HepG2 (cell line): Measurements from ENCODE around the gene LRP1B. TPM values are rescaled to one million over a fixed set of nuclear protein-coding genes. Genes with fewer than 3 reads are reported as not detected.

Source experiments
- ATAC-seq: fragments of 200-7000 bp; cut with Tn5 transposase; 3 replicates; pipeline ENCODE4 v1.9.1; 2020; ENCODE audit warnings: mild to moderate bottlenecking, moderate library complexity
- BruUV-seq: library from RNA; stranded (reverse); fragments of 400-500 nt; replicated peaks from 2 replicates; lab custom pipeline; 2021; lab: Mats Ljungman, UMichigan
- CTCF ChIA-PET: fragments of 300-600 bp; formaldehyde crosslinking; extraction: SDS; loops from one replicate; lab custom pipeline; 2021; ENCODE audit warnings: low total read pairs, inconsistent platforms, low intra/inter-chr PET ratio; lab: Yijun Ruan, JAX
- POLR2A ChIA-PET: fragments of 350-600 bp; sonication (Branson Sonifier 250); formaldehyde crosslinking; loops from one replicate; lab custom pipeline; 2020; ENCODE audit warnings: antibody characterized with exemption, inconsistent platforms; lab: Yijun Ruan, JAX
- DNase-seq: peaks from one replicate; pipeline ENCODE4 v3.0.0-alpha.2; 2015; ENCODE audit warnings: low spot score
- FAIRE-seq: peaks from 3 replicates; lab custom pipeline; 2011; peaks lifted over from hg19 to GRCh38; lab: Jason Lieb, UNC
- H2AFZ ChIP-seq: one replicate; pipeline ENCODE4 v1.6.1; 2011; ENCODE audit warnings: low read length, inconsistent platforms
- H3K27ac ChIP-seq: fragments of 300-600 bp; 3 replicates; pipeline ENCODE4 v1.8.0; 2011; ENCODE audit warnings: mixed run types, mild to moderate bottlenecking, mixed read lengths, low read length, inconsistent platforms; ENCODE audit not compliant: insufficient read depth; ENCODE audit errors: extremely low read length
- H3K27me3 ChIP-seq, 2 experiments: fragments of 200-600 bp in 1 of 2; 2 replicates in 1 of 2; 3 replicates in 1 of 2; pipeline versions ENCODE4 v1.6.0 to v1.8.0; 2011; ENCODE audit warnings: low read length in 2 of 2, mild to moderate bottlenecking in 2 of 2, moderate library complexity in 2 of 2, inconsistent platforms in 1 of 2; ENCODE audit not compliant: insufficient read depth in 2 of 2, control insufficient read depth in 1 of 2
- H3K36me3 ChIP-seq, 2 experiments: fragments of 200-600 bp in 1 of 2; replicated peaks in 1 of 2; 2 replicates in 1 of 2; 3 replicates in 1 of 2; pipeline versions ENCODE4 v1.5.1 to v1.8.0; 2011; ENCODE audit warnings: low read length in 2 of 2, inconsistent platforms in 1 of 2; ENCODE audit not compliant: insufficient read depth in 2 of 2, control insufficient read depth in 1 of 2
- H3K4me1 ChIP-seq: 2 replicates; pipeline ENCODE4 v1.5.1; 2012; ENCODE audit warnings: low read length, inconsistent platforms; ENCODE audit not compliant: insufficient read depth
- H3K4me2 ChIP-seq: 2 replicates; pipeline ENCODE4 v1.6.0; 2011; ENCODE audit warnings: low read depth, low read length, inconsistent platforms
- H3K4me3 ChIP-seq, 3 experiments: fragments of 200-600 bp in 1 of 3; sonication (generic), shearing (Covaris generic) in 1 of 3; replicated peaks in 1 of 3; 2 replicates each; pipeline ENCODE4 v1.5.1; 2011 to 2016; ENCODE audit warnings: low read length in 3 of 3, inconsistent platforms in 2 of 3, low read depth in 2 of 3, mild to moderate bottlenecking in 2 of 3, control low read depth in 1 of 3, mixed read lengths in 1 of 3; ENCODE audit not compliant: insufficient read depth in 1 of 3
- H3K79me2 ChIP-seq: one replicate; pipeline ENCODE4 v1.6.1; 2011; ENCODE audit warnings: low read length, inconsistent platforms; ENCODE audit not compliant: insufficient read depth
- H3K9ac ChIP-seq: 2 replicates; pipeline ENCODE4 v1.6.0; 2011; ENCODE audit warnings: mild to moderate bottlenecking, low read depth, low read length, inconsistent platforms; ENCODE audit not compliant: insufficient read depth
- H3K9me3 ChIP-seq: 2 replicates; pipeline ENCODE4 v1.5.1; 2012; ENCODE audit warnings: mild to moderate bottlenecking, low read length
- H4K20me1 ChIP-seq: 2 replicates; pipeline ENCODE4 v1.6.0; 2011; ENCODE audit warnings: inconsistent platforms, mild to moderate bottlenecking, low read length, moderate library complexity; ENCODE audit not compliant: insufficient read depth
- ATF7 ChIP-seq, 2 experiments: fragments of 450-650 bp in 1 of 2; sonication (generic) in 1 of 2; formaldehyde crosslinking in 1 of 2; IDR thresholded peaks; 2 replicates each; pipeline versions ENCODE4 v1.4.0 to v1.6.1; 2016 to 2020; ENCODE audit warnings: antibody characterized with exemption in 1 of 2, mild to moderate bottlenecking in 1 of 2, missing genetic modification reagents in 1 of 2
- KMT2B ChIP-seq: IDR thresholded peaks from 2 replicates; pipeline ENCODE4 v1.6.1; 2016; ENCODE audit warnings: missing genetic modification reagents, missing compliant biosample characterization
- SALL1 ChIP-seq: sonication (generic); formaldehyde crosslinking; IDR thresholded peaks from 2 replicates; pipeline ENCODE4 v1.8.0; 2022; ENCODE audit warnings: mild to moderate bottlenecking, missing genetic modification reagents
- TCF7 ChIP-seq: sonication (generic); IDR thresholded peaks from 2 replicates; pipeline ENCODE4 v1.6.1; 2016; ENCODE audit warnings: antibody characterized with exemption, low read depth
- WGBS: methylation state at CpG from one replicate; pipeline ENCODE4 v1.1.6; 2017; ENCODE audit warnings: low lambda C conversion rate; 5-methylcytosine and 5-hydroxymethylcytosine counted together
- in situ Hi-C: cut with HindIII; loops from 2 replicates; pipeline ENCODE4 v1.10.0; 2017; ENCODE audit warnings: low pct_unique_long_range_greater_than_20kb; ENCODE audit not compliant: extremely low pct_ligation_motif_present
- intact Hi-C: fragments of 100-400 bp; cut with micrococcal nuclease; formaldehyde crosslinking; loops from one replicate; pipeline ENCODE4 v1.10.0; 2022; ENCODE audit not compliant: unreplicated experiment
- polyA plus RNA-seq, 8 experiments: library from polyadenylated mRNA; depleted of rRNA in 3 of 8; stranded (reverse) in 7 of 8; unstranded in 1 of 8; fragments of >200 nt; fragmentation: Illumina TruSeq in 4 of 8; extraction: Trizol in 4 of 8; gene quantifications; 2 replicates each; pipeline versions ENCODE4 v1.2.1 to v1.2.3, GENCODE V29; 2011 to 2016; ENCODE audit warnings: low read depth in 4 of 8, missing spikeins in 1 of 8, mixed read lengths in 1 of 8; ENCODE audit not compliant: insufficient read depth in 1 of 8
- total RNA-seq, 5 experiments: library from RNA; depleted of rRNA; stranded (reverse); fragments of >200 nt; fragmentation: Illumina TruSeq; extraction: Trizol; gene quantifications; 2 replicates each; pipeline ENCODE4 v1.2.3, GENCODE V29; 2016; ENCODE audit warnings: low read depth in 1 of 5
- TF ChIP-seq, protein P1 (sequence below): sonication (generic); formaldehyde crosslinking; IDR thresholded peaks from 2 replicates; pipeline ENCODE4 v1.4.0; 2020; ENCODE audit warnings: missing genetic modification reagents, borderline replicate concordance
- TF ChIP-seq, protein P2 (sequence below): sonication (generic); formaldehyde crosslinking; IDR thresholded peaks from 2 replicates; pipeline ENCODE4 v1.4.0; 2020; ENCODE audit warnings: mild to moderate bottlenecking, missing genetic modification reagents

LRP1B gene
- total and polyA plus RNA-seq, 2 of the 13 experiments (the other 11 are each of a cell fraction or from before 2014, with no cell fraction given), result 0.04 TPM; not detected in 1

DNA sequence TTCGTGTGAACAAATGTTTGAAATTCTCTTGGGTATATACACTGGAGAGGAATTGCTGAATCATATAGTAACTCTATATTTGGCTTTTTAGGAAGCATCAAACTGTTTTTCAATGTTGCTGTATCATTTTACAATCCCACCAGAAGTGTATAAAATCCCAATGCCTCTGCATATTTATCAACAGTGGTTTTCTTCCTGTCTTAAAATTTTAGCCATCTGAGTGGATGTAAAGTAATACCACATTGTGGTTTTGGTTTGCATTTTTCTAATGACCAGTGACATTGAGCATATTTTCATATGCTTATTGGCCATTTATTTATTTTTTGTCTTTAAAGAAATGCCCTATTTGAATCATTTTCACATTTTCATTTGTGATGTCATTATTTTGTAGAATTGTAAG is 22.8 kb upstream of the LRP1B start:
- Histone ChIP-seq H3K9me3 (no peaks in the 10 kb centered on the region), H3K9ac (no peak overlapping the region), H3K4me2 (no peak overlapping the region), H4K20me1 (no peaks in the 10 kb centered on the region), H3K79me2 (no peaks in the 10 kb centered on the region), H3K4me1 (no peaks in the 10 kb centered on the region), H2AFZ (no peak overlapping the region), H3K36me3 (no peaks in the 10 kb centered on the region), H3K27ac (no peak overlapping the region), H3K4me3 (no peak overlapping the region), H3K27me3 (no peaks in the 10 kb centered on the region)
- WGBS, result 5% methylated on average over 1 of the region's 1 CpG
- FAIRE-seq (no peak), ATAC-seq (no peak), DNase-seq (no peak)
- TF ChIP-seq ATF7 (IDR thresholded peaks at IDR 0.05) (peak; percentile 45; the same call in 1 of the 2 replicates), ATF7 (CRISPR knock-in tag; IDR thresholded peaks at IDR 0.05) (no peak), TCF7 (no peak)
- in situ Hi-C loops, result no loop called here
- BruUV-seq, result no TSS peak
- CTCF ChIA-PET, result no interaction called here
- intact Hi-C loops, result no loop called here
- POLR2A ChIA-PET, result no interaction called here

GRCh38 chr2:142150453-142150852 is 19.6 kb upstream of the LRP1B start:
- Histone ChIP-seq H3K4me3 (no peak overlapping the region), H4K20me1 (no peaks in the 10 kb centered on the region), H3K4me2 (no peak overlapping the region), H2AFZ (no peak overlapping the region), H3K79me2 (no peaks in the 10 kb centered on the region), H3K27me3 (no peaks in the 10 kb centered on the region), H3K4me1 (no peaks in the 10 kb centered on the region), H3K27ac (no peak overlapping the region), H3K36me3 (no peaks in the 10 kb centered on the region), H3K9me3 (no peaks in the 10 kb centered on the region), H3K9ac (no peak overlapping the region)
- FAIRE-seq, result no peak
- ATAC-seq, result no peak
- WGBS, result 0% methylated on average over 1 of the region's 1 CpG
- ChIA-PET POLR2A (no interaction called here), CTCF (no interaction called here)
- DNase-seq, result no peak
- in situ Hi-C loops, result no loop called here
- no TSS peak for BruUV-seq
- intact Hi-C loops, result no loop called here
- TF ChIP-seq KMT2B (CRISPR knock-in tag) (no peak), SALL1 (CRISPR knock-in tag) (no peak)
- TF ChIP-seq, protein P1, sequence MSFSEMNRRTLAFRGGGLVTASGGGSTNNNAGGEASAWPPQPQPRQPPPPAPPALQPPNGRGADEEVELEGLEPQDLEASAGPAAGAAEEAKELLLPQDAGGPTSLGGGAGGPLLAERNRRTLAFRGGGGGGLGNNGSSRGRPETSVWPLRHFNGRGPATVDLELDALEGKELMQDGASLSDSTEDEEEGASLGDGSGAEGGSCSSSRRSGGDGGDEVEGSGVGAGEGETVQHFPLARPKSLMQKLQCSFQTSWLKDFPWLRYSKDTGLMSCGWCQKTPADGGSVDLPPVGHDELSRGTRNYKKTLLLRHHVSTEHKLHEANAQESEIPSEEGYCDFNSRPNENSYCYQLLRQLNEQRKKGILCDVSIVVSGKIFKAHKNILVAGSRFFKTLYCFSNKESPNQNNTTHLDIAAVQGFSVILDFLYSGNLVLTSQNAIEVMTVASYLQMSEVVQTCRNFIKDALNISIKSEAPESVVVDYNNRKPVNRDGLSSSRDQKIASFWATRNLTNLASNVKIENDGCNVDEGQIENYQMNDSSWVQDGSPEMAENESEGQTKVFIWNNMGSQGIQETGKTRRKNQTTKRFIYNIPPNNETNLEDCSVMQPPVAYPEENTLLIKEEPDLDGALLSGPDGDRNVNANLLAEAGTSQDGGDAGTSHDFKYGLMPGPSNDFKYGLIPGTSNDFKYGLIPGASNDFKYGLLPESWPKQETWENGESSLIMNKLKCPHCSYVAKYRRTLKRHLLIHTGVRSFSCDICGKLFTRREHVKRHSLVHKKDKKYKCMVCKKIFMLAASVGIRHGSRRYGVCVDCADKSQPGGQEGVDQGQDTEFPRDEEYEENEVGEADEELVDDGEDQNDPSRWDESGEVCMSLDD (CRISPR knock-in tag), result no peak
- TF ChIP-seq, protein P2, sequence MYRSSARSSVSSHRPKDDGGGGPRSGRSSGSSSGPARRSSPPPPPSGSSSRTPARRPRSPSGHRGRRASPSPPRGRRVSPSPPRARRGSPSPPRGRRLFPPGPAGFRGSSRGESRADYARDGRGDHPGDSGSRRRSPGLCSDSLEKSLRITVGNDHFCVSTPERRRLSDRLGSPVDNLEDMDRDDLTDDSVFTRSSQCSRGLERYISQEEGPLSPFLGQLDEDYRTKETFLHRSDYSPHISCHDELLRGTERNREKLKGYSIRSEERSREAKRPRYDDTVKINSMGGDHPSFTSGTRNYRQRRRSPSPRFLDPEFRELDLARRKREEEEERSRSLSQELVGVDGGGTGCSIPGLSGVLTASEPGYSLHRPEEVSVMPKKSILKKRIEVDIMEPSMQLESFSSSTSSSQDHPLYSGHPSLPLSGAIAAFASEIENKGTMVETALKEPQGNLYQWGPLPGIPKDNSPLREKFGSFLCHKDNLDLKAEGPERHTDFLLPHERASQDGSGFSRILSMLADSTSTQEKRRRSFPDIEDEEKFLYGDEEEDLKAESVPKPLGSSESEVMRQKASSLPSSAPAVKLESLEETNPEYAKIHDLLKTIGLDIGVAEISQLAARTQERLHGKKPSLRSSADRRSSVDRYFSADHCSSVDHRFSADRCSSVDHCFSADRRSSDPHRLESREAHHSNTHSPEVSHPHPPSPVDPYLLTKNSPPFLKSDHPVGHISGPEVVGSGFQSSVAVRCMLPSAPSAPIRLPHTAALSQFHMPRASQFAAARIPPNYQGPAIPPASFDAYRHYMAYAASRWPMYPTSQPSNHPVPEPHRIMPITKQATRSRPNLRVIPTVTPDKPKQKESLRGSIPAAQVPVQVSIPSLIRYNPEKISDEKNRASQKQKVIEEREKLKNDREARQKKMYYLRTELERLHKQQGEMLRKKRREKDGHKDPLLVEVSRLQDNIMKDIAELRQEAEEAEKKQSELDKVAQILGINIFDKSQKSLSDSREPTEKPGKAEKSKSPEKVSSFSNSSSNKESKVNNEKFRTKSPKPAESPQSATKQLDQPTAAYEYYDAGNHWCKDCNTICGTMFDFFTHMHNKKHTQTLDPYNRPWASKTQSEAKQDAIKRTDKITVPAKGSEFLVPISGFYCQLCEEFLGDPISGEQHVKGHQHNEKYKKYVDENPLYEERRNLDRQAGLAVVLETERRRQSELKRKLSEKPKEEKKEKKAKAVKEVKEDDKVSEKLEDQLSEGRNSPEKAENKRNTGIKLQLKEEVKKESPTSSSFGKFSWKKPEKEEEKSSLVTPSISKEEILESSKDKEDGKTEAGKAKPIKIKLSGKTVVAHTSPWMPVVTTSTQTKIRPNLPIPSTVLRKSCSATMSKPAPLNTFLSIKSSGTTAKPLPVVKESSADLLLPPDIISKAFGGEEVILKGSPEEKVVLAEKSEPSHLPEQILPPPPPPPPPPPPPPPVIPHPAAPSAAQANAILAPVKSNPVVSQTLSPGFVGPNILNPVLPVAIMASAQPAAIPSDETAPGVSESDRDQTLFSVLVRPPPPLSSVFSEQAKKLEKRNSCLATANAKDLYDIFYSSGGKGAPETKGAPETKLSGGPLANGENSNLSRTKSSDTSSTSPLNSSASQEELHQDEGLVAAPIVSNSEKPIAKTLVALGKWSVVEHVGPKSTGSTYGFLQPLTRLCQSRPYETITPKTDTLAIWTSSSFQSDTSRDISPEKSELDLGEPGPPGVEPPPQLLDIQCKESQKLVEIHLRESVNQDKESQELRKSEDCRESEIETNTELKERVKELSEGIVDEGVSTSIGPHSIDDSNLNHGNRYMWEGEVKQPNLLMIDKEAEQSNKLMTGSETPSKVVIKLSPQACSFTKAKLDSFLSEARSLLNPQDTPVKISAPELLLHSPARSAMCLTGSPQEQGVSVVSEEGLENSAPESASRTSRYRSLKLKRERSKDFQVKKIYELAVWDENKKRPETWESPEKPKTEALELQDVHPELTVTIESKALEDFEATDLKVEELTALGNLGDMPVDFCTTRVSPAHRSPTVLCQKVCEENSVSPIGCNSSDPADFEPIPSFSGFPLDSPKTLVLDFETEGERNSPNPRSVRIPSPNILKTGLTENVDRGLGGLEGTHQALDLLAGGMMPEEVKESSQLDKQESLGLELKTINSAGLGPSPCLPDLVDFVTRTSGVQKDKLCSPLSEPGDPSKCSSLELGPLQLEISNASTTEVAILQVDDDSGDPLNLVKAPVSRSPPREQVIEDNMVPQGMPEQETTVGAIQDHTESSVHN (CRISPR knock-in tag), result no peak
